Epithelial cell of esophagus (primary cell): ENCODE measurements around the gene IL1RAP.

Experiments
- DNase-seq: peaks from one replicate; pipeline ENCODE4 v3.0.0; 2010; ENCODE audit warnings: low read depth
- H3K4me3 ChIP-seq: 2 replicates; pipeline ENCODE4 v1.5.1; 2011; ENCODE audit warnings: mild to moderate bottlenecking, low read length, control low read depth
- CTCF ChIP-seq: IDR thresholded peaks from 2 replicates; pipeline ENCODE4 v1.5.1; 2011; ENCODE audit warnings: low read depth, mild to moderate bottlenecking, low read length, control low read depth, inconsistent platforms; ENCODE audit not compliant: insufficient read depth; ENCODE audit errors: missing control alignments

Gene IL1RAP

GRCh38 chr3:190581041-190581541 is 67.2 kb downstream of the IL1RAP start:
- no peak for TF ChIP-seq CTCF
- H3K4me3 ChIP-seq, result no peak overlapping the region
- no peak for DNase-seq

GRCh38 chr3:190582667-190583066 is 68.8 kb downstream of the IL1RAP start:
- no peak for TF ChIP-seq CTCF
- no peak overlapping the region for H3K4me3 ChIP-seq
- no peak for DNase-seq

GRCh38 chr3:190585805-190586630 is 72.1 kb downstream of the IL1RAP start:
- DNase-seq, result peak; percentile 98
- TF ChIP-seq CTCF, result no peak
- peak overlapping the region; percentile 12 for H3K4me3 ChIP-seq

- no peak overlapping the region for H3K4me3 ChIP-seq
- no peak for TF ChIP-seq CTCF
- peak; percentile 93 for DNase-seq
These were observed 72.7 kb downstream of the IL1RAP start for GRCh38 chr3:190586631-190587011.

DNA sequence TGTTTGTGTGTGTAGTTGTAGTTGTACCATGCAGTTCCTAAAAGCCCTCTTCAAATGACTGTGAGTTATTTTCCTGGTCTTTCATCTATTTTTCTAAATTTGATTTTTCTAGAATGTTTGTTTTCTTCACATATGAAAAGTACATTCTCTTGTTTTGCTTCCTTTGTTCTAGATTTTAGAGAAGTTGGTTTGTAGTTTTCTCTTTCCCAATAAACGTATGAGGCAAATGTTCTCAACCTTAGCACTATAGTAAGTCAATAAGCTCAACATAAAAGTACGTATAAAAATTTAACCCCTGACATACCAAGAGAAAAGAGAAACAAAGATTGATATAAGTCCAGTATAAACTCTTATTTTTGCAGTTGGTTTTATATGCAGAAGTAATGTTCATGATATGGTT is 74.7 kb downstream of the IL1RAP start:
- DNase-seq, result no peak
- no peak for TF ChIP-seq CTCF
- H3K4me3 ChIP-seq, result no peak overlapping the region

DNA sequence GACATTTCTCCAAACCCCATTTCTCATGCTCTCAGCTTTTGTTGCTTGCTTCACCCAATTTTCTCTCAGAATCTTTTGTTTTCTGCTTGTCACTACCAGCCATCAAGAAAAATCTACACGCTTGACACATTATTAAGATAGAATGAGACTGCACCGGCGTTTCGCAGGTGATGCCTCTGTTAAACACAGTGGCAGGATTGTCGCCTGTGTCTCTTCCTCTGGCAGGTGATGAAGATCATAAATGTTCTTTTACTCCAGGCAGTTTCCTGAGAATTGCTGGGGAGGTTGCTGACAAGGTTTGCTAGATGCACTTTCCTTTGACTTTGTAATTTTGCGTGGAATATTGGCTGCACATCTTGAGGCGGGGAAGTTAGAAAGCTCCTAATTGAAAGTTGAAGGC is 75.4 kb downstream of the IL1RAP start:
- no peak for TF ChIP-seq CTCF
- no peak overlapping the region for H3K4me3 ChIP-seq
- no peak for DNase-seq

- no peak overlapping the region for H3K4me3 ChIP-seq
- DNase-seq, result no peak
- TF ChIP-seq CTCF, result no peak
These were observed 77.2 kb downstream of the IL1RAP start for GRCh38 chr3:190591080-190591479.
